IPS-18c (cell line): ENCODE data around the gene DICER1.

Source experiments
- H3K4me3 ChIP-seq: 2 replicates; pipeline ENCODE4 v1.7.0; 2013; ENCODE audit warnings: low read depth, mild to moderate bottlenecking, low read length, moderate library complexity; ENCODE audit not compliant: insufficient read depth
- H3K9me3 ChIP-seq: one replicate; pipeline ENCODE4 v1.6.1; 2013; ENCODE audit warnings: mild to moderate bottlenecking, low read length, moderate library complexity; ENCODE audit not compliant: control insufficient read depth, insufficient read depth

DICER1 gene

GRCh38 chr14:95163132-95163531, 5.8 kb upstream of the DICER1 start:
- no peaks in the 10 kb centered on the region for H3K9me3 ChIP-seq
- H3K4me3 ChIP-seq, result no peak overlapping the region

GRCh38 chr14:95162641-95163040, 5.3 kb upstream of the DICER1 start:
- no peak overlapping the region for H3K4me3 ChIP-seq
- no peaks in the 10 kb centered on the region for H3K9me3 ChIP-seq

- Histone ChIP-seq H3K9me3 (peaks cover 3% of the 10 kb centered on the region), H3K4me3 (peak overlapping the region; percentile 81)
Observed at GRCh38 chr14:95157048-95157326, 342 bp downstream of the DICER1 start.

DNA sequence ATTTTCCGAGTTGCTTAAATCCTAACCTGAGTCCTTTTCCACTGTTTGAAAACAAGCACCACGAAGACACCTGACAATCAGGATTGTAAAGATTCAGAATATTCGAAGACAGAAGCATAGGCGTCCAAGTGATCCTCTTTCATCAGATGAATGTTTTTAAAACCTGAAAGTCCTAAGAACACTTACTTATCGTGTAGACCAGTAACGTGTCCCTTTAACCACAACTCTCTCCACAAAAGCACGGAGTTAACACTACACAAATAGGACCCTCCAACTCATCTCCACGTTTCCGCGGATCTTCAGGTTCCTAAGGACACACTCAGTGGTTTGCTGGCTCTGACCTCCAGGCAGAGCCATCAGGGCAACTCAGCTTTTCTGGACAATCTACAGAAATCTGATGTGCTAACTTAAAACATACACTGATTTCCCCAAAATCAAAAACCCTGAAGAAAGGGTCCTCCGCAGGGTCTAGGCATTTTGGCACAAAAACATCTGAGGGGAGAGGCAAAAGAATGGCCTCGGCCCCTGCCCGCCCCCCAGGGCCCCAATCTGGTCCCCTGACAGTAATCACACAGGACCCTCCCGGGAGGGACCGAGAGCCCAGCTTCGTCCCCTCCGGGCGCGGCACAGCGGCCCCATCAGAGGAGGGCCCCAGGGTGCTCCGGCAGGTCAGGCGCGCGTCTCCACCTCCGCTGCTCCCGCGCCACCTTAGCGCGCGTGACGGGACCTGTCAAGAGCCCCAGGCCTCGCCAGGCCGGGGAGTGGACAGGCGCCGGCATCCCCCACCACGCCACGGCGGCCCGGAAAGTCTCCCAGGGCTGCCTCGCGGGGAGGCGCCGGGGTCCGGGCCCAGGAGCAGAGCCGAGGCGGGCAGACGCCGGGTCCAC, 925 bp downstream of the DICER1 start:
- peaks cover 3% of the 10 kb centered on the region for H3K9me3 ChIP-seq
- peak overlapping the region; percentile 81 for H3K4me3 ChIP-seq

- no peak overlapping the region for H3K4me3 ChIP-seq
- H3K9me3 ChIP-seq, result peaks cover 3% of the 10 kb centered on the region
Observed at GRCh38 chr14:95155045-95155444, 2.3 kb downstream of the DICER1 start.

DNA sequence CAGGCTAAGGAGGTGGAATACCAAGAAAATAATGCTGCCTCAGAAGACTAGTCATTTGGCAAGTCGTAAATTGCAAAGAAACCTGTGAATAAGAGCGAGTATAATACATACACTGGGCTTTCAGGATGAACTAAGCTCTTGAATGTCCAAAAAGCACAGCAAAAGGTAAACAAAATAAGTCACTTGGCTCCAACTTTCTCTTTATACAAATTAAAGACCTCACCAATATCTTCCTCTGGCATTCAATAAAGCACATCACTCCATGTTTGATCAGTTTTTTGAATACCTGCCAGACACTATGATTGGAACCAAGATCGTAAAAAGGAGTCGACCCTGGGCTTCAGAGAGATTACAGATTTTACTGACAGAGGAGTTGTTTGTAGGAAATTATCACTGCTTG, 3.5 kb downstream of the DICER1 start:
- H3K9me3 ChIP-seq, result peaks cover 3% of the 10 kb centered on the region
- H3K4me3 ChIP-seq, result no peak overlapping the region

DNA sequence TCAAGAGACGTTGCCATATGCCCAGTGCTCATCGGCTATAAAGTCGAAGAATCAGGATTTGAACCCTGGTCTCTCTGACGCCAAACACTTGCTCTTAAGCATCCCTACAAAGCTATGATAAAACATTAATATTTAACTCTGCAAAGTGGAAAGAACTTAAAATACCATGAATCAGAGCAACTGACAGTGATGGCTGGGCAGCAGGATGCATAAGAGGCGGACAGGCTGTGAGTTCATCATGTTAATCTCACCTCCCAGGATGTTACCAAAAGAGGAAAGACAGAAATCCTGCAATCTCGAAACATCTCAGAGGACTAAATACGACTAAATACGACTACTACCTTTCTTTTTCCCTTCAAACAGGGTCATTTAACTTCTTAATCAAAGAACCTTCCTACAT, 5.8 kb downstream of the DICER1 start:
- no peak overlapping the region for H3K4me3 ChIP-seq

GRCh38 chr14:95150910-95151309, 6.4 kb downstream of the DICER1 start:
- H3K9me3 ChIP-seq, result no peaks in the 10 kb centered on the region
- H3K4me3 ChIP-seq, result no peak overlapping the region

More for the DNA sequence above, 5.8 kb downstream of the DICER1 start:
- peaks cover 2% of the 10 kb centered on the region for H3K9me3 ChIP-seq

DNA sequence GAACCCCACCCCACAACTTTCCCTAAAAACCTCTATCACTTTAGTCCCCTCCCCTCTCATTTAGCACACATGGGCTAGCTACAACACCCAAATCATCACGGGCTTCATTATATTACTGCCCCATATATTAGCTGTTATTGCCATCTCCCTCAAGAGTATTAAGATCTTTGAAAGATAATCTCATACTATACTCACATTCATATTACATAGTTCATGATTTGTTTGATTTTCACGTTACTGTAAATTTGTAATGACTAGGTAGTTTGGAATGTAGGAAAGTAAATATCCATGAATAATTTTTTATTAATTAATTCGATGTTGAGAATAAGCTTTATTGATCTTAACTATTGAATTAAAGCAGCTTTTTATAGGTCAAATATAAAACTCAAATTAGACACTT, 7.9 kb downstream of the DICER1 start:
- Histone ChIP-seq H3K9me3 (no peaks in the 10 kb centered on the region), H3K4me3 (no peak overlapping the region)

GRCh38 chr14:95147597-95147996, 9.7 kb downstream of the DICER1 start:
- no peaks in the 10 kb centered on the region for H3K9me3 ChIP-seq

GRCh38 chr14:95146079-95146771, 11.1 kb downstream of the DICER1 start:
- H3K9me3 ChIP-seq, result no peaks in the 10 kb centered on the region
- no peak overlapping the region for H3K4me3 ChIP-seq

More at GRCh38 chr14:95147597-95147996, 9.7 kb downstream of the DICER1 start:
- H3K4me3 ChIP-seq, result no peak overlapping the region

DNA sequence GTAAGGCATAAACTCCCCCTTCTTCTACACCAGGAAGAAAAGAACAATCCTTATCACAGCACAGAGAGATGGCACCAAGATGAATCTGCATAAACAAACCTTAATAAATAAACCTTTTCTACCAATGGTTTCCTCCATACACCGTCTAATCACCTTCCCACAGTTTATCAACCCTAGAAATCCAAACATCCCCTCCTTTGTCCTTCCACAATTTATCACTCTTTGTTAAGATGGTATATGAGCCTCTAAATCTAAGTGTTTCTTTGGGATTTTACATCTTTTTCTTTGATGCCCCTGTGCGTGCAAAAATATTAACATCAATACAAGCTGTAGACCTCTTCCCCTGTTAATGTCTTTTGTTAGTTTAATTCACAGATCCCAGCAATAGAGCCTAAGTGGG, 12.5 kb downstream of the DICER1 start:
- no peak overlapping the region for H3K4me3 ChIP-seq
- no peaks in the 10 kb centered on the region for H3K9me3 ChIP-seq

DNA sequence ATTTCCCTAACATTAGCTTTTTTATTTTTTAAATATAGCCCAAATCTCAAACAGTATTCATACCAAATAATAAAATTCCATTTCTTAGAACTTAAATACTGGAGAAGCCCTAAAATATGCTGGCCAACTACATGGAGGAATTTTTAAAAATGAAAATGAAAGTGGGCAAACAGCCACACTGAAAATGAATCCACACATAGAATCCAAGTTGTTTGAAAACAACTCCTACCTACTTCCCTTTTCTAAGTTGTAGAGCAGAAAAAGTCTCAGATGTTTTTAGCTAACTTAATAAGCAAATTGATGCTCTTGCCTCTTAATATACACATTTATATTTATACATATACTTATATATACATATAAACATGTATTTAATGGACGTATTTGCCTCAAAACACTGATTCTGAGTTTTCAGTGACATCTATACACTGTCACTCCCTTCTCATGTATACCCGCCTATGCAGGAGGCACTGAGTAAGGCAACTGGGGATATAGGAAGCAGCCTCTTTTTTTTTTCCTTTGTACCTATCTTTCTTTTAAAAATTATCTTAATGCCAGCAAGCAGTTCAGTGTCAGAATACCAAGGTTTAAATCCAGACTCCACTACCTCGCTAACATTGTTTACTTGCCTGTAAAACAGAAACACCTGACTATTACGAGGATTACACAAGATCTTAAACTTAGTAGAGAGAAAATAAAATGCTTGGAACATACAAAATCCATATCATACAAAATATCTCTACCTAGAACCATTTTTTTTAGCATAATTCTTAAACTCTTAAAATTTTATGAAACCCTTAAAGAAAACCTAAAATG, 13.3 kb downstream of the DICER1 start:
- no peaks in the 10 kb centered on the region for H3K9me3 ChIP-seq
- H3K4me3 ChIP-seq, result no peak overlapping the region

DNA sequence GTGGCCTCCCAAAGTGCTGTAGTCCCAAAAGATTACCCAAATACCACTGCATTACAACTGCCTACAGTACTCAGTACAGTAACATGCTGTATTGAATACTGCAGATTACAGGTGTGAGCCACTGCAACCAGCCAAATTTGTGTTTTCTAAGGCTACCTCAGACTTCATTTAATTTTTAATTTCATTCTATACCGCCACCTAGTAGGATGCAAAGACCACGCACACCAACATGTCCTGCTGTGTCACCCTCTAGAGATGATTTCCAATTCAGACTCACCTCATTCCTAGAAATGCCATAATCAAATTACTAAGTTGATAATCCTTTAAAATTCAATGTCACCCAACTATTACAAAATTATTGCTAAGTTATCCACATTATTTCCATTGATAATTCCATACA, 15.1 kb downstream of the DICER1 start:
- Histone ChIP-seq H3K9me3 (no peaks in the 10 kb centered on the region), H3K4me3 (no peak overlapping the region)

DNA sequence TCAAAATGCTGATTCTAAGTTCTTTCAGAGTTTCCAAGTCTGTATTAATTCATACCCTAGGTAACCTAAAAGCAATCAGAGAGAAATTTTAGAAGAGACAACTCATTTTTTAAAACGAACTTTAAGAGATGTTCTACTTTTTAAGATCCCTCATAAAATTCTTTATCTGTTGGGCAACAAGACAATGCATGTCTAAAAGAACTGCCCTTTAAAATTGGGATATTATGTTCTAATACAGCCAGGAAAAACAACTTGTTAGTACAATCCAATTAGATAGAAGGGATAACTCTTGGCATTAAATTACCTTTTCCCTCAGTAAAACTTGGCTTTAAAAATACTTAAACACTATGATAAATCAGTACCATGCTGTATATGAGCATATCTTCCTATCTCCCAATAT, 15.6 kb downstream of the DICER1 start:
- H3K9me3 ChIP-seq, result no peaks in the 10 kb centered on the region
- no peak overlapping the region for H3K4me3 ChIP-seq

- Histone ChIP-seq H3K4me3 (no peak overlapping the region), H3K9me3 (no peaks in the 10 kb centered on the region)
Observed at GRCh38 chr14:95140060-95140858, 17.1 kb downstream of the DICER1 start.

GRCh38 chr14:95138876-95139275, 18.5 kb downstream of the DICER1 start:
- Histone ChIP-seq H3K4me3 (no peak overlapping the region), H3K9me3 (no peaks in the 10 kb centered on the region)
